Measurements from ENCODE around the gene IRF5. TPM values are rescaled to one million over a fixed set of nuclear protein-coding genes. Genes with fewer than 3 reads are reported as not detected.

IRF5 gene
- total RNA-seq, 1 experiment from 2014 or later, result 8.8 TPM

GRCh38 chr7:128906001-128906765 is 31.5 kb upstream of the IRF5 start:
- H3K4me1 ChIP-seq (ENCODE audit: control insufficient read depth, insufficient read depth, low read length), result peaks cover 5% of the 10 kb centered on the region; the same call in 1 of the 2 replicates
- H3K4me3 ChIP-seq (ENCODE audit: low read depth in 2 of 2, low read length in 2 of 2), result no peak overlapping the region
- ChIA-PET CTCF (no interaction called here), POLR2A (no interaction called here)
- no peak overlapping the region for H3K27ac ChIP-seq (ENCODE audit: low read length)
- no peak for TF ChIP-seq CTCF (IDR thresholded peaks at IDR 0.05)
- no peak for TF ChIP-seq REST (IDR thresholded peaks at IDR 0.05; ENCODE audit: insufficient read depth in 1 of 2, low read depth in 2 of 2, low read length in 1 of 2)
- no peak for TF ChIP-seq SIN3A (IDR thresholded peaks at IDR 0.05; ENCODE audit: borderline replicate concordance, insufficient read depth, low read depth, low read length)
- no peak for TF ChIP-seq POLR2AphosphoS5 (IDR thresholded peaks at IDR 0.05; ENCODE audit: low read depth, low read length)
- no peak for TF ChIP-seq TCF7L2 (IDR thresholded peaks at IDR 0.05; ENCODE audit: low read depth, low read length)
- H3K27me3 ChIP-seq (ENCODE audit: control insufficient read depth, insufficient read depth, low read length), result no peaks in the 10 kb centered on the region
- intact Hi-C loops (cut with micrococcal nuclease; ENCODE audit: unreplicated experiment), result no loop called here
- no peak for DNase-seq (ENCODE audit: low read depth, low spot score)
- no TSS peak for BruUV-seq (replicated peaks)
- no peak for ATAC-seq
- no peaks in the 10 kb centered on the region for H3K36me3 ChIP-seq (ENCODE audit: control insufficient read depth, insufficient read depth, low read length)
- in situ Hi-C loops (cut with HindIII; ENCODE audit: low pct_unique_long_range_greater_than_20kb, low sequenced_read_pairs), result no loop called here
- H3K9me3 ChIP-seq (ENCODE audit: control insufficient read depth, insufficient read depth, low read depth, low read length), result no peaks in the 10 kb centered on the region

GRCh38 chr7:128906766-128907559 is 30.8 kb upstream of the IRF5 start:
- Histone ChIP-seq H3K9me3 (ENCODE audit: control insufficient read depth, insufficient read depth, low read depth, low read length) (no peaks in the 10 kb centered on the region), H3K27me3 (ENCODE audit: control insufficient read depth, insufficient read depth, low read length) (no peaks in the 10 kb centered on the region), H3K36me3 (ENCODE audit: control insufficient read depth, insufficient read depth, low read length) (no peaks in the 10 kb centered on the region), H3K4me3 (ENCODE audit: low read depth in 2 of 2, low read length in 2 of 2) (no peak overlapping the region), H3K27ac (ENCODE audit: low read length) (no peak overlapping the region), H3K4me1 (ENCODE audit: control insufficient read depth, insufficient read depth, low read length) (peaks cover 5% of the 10 kb centered on the region; the same call in 1 of the 2 replicates)
- ATAC-seq (no peak), DNase-seq (ENCODE audit: low read depth, low spot score) (no peak)
- TF ChIP-seq SIN3A (IDR thresholded peaks at IDR 0.05; ENCODE audit: borderline replicate concordance, insufficient read depth, low read depth, low read length) (no peak), TCF7L2 (IDR thresholded peaks at IDR 0.05; ENCODE audit: low read depth, low read length) (no peak), CTCF (IDR thresholded peaks at IDR 0.05) (no peak), POLR2AphosphoS5 (IDR thresholded peaks at IDR 0.05; ENCODE audit: low read depth, low read length) (no peak), REST (IDR thresholded peaks at IDR 0.05; ENCODE audit: insufficient read depth in 1 of 2, low read depth in 2 of 2, low read length in 1 of 2) (no peak)
- CTCF ChIA-PET, result no interaction called here
- intact Hi-C loops (cut with micrococcal nuclease; ENCODE audit: unreplicated experiment) (no loop called here), in situ Hi-C loops (cut with HindIII; ENCODE audit: low pct_unique_long_range_greater_than_20kb, low sequenced_read_pairs) (no loop called here)
- POLR2A ChIA-PET, result no interaction called here
- BruUV-seq (replicated peaks), result no TSS peak
